Measurements from ENCODE around the gene CHI3L2. TPM values are rescaled to one million over a fixed set of nuclear protein-coding genes. Genes with fewer than 3 reads are reported as not detected.

Gene CHI3L2
- total RNA-seq, 1 donor from 2014 or later: 1.0 TPM

- no peaks in the 10 kb centered on the region for H3K27me3 ChIP-seq (ENCODE audit: control insufficient read depth in 3 of 3, insufficient read depth in 3 of 3, low read length in 3 of 3)
- H3K36me3 ChIP-seq (ENCODE audit: control insufficient read depth in 3 of 3, insufficient read depth in 3 of 3, low read length in 3 of 3): no peaks in the 10 kb centered on the region
- H3K4me3 ChIP-seq (ENCODE audit: low read length in 3 of 3): no peak overlapping the region
- H3K27ac ChIP-seq (ENCODE audit: low read depth, low read length): peak overlapping the region; percentile 70
- no peak overlapping the region for H3K9ac ChIP-seq (ENCODE audit: low read depth in 1 of 3, low read length in 3 of 3)
- peaks cover 3 to 19% (median 8%) of the 10 kb centered on the region in 3 donors for H3K4me1 ChIP-seq (ENCODE audit: control insufficient read depth in 3 of 3, insufficient read depth in 3 of 3, low read length in 3 of 3)
- no peaks in the 10 kb centered on the region for H3K9me3 ChIP-seq (ENCODE audit: control insufficient read depth in 3 of 3, low read length in 3 of 3)
Measured at GRCh38 chr1:111193712-111194480, 33.6 kb upstream of the CHI3L2 start.

- H3K27me3 ChIP-seq (ENCODE audit: control insufficient read depth in 3 of 3, insufficient read depth in 3 of 3, low read length in 3 of 3): no peaks in the 10 kb centered on the region
- H3K9me3 ChIP-seq (ENCODE audit: control insufficient read depth in 3 of 3, low read length in 3 of 3): no peaks in the 10 kb centered on the region
- H3K4me3 ChIP-seq (ENCODE audit: low read length in 3 of 3): no peak overlapping the region
- H3K4me1 ChIP-seq (ENCODE audit: control insufficient read depth in 3 of 3, insufficient read depth in 3 of 3, low read length in 3 of 3): peaks cover 3 to 19% (median 8%) of the 10 kb centered on the region in 3 donors
- no peak overlapping the region for H3K9ac ChIP-seq (ENCODE audit: low read depth in 1 of 3, low read length in 3 of 3)
- H3K36me3 ChIP-seq (ENCODE audit: control insufficient read depth in 3 of 3, insufficient read depth in 3 of 3, low read length in 3 of 3): no peaks in the 10 kb centered on the region
- H3K27ac ChIP-seq (ENCODE audit: low read depth, low read length): no peak overlapping the region
Measured at GRCh38 chr1:111195002-111195684, 32.4 kb upstream of the CHI3L2 start.

- Histone ChIP-seq H3K27me3 (ENCODE audit: control insufficient read depth in 3 of 3, insufficient read depth in 3 of 3, low read length in 3 of 3) (peaks cover 0 to 3% (median 0%) of the 10 kb centered on the region in 3 donors), H3K36me3 (ENCODE audit: control insufficient read depth in 3 of 3, insufficient read depth in 3 of 3, low read length in 3 of 3) (no peaks in the 10 kb centered on the region), H3K9ac (ENCODE audit: low read depth in 1 of 3, low read length in 3 of 3) (no peak overlapping the region), H3K4me1 (ENCODE audit: control insufficient read depth in 3 of 3, insufficient read depth in 3 of 3, low read length in 3 of 3) (peaks cover 3 to 19% (median 8%) of the 10 kb centered on the region in 3 donors), H3K9me3 (ENCODE audit: control insufficient read depth in 3 of 3, low read length in 3 of 3) (no peaks in the 10 kb centered on the region), H3K4me3 (ENCODE audit: low read length in 3 of 3) (no peak overlapping the region), H3K27ac (ENCODE audit: low read depth, low read length) (no peak overlapping the region)
Measured at GRCh38 chr1:111196213-111196612, 31.3 kb upstream of the CHI3L2 start.

- Histone ChIP-seq H3K9me3 (ENCODE audit: control insufficient read depth in 3 of 3, low read length in 3 of 3) (no peaks in the 10 kb centered on the region), H3K9ac (ENCODE audit: low read depth in 1 of 3, low read length in 3 of 3) (no peak overlapping the region), H3K36me3 (ENCODE audit: control insufficient read depth in 3 of 3, insufficient read depth in 3 of 3, low read length in 3 of 3) (no peaks in the 10 kb centered on the region), H3K4me1 (ENCODE audit: control insufficient read depth in 3 of 3, insufficient read depth in 3 of 3, low read length in 3 of 3) (peaks cover 0 to 16% (median 7%) of the 10 kb centered on the region in 3 donors), H3K4me3 (ENCODE audit: low read length in 3 of 3) (no peak overlapping the region), H3K27ac (ENCODE audit: low read depth, low read length) (no peak overlapping the region), H3K27me3 (ENCODE audit: control insufficient read depth in 3 of 3, insufficient read depth in 3 of 3, low read length in 3 of 3) (peaks cover 0 to 3% (median 0%) of the 10 kb centered on the region in 3 donors)
Measured at GRCh38 chr1:111197598-111198284, 29.8 kb upstream of the CHI3L2 start.

DNA sequence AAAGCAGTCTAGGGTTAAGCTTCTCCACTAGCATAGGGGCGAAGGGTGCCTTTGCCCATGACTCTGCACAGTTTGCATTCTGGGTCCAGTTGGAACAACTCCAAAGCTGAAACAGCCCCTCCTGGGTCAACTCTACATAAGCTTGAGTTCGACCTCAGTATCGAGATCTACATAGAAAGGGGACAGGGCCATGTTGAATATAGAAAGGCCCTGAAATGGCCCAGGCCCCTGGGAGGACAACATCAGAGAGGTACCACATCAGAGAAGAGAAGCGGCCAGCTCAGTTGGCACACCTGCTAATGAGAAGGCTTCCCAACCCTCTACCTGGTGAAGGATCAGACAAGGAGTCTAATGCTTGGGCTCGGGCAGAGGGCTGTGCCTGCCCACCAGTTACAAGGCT lies 28.7 kb upstream of the CHI3L2 start:
- H3K4me1 ChIP-seq (ENCODE audit: control insufficient read depth in 3 of 3, insufficient read depth in 3 of 3, low read length in 3 of 3): peaks cover 0 to 14% (median 2%) of the 10 kb centered on the region in 3 donors
- peaks cover 2 to 7% (median 3%) of the 10 kb centered on the region in 3 donors for H3K27me3 ChIP-seq (ENCODE audit: control insufficient read depth in 3 of 3, insufficient read depth in 3 of 3, low read length in 3 of 3)
- peak overlapping the region in 1 of 3 donors; percentile 15 for H3K4me3 ChIP-seq (ENCODE audit: low read length in 3 of 3)
- H3K9ac ChIP-seq (ENCODE audit: low read depth in 1 of 3, low read length in 3 of 3): no peak overlapping the region
- no peak overlapping the region for H3K27ac ChIP-seq (ENCODE audit: low read depth, low read length)
- no peaks in the 10 kb centered on the region for H3K36me3 ChIP-seq (ENCODE audit: control insufficient read depth in 3 of 3, insufficient read depth in 3 of 3, low read length in 3 of 3)
- no peaks in the 10 kb centered on the region for H3K9me3 ChIP-seq (ENCODE audit: control insufficient read depth in 3 of 3, low read length in 3 of 3)

DNA sequence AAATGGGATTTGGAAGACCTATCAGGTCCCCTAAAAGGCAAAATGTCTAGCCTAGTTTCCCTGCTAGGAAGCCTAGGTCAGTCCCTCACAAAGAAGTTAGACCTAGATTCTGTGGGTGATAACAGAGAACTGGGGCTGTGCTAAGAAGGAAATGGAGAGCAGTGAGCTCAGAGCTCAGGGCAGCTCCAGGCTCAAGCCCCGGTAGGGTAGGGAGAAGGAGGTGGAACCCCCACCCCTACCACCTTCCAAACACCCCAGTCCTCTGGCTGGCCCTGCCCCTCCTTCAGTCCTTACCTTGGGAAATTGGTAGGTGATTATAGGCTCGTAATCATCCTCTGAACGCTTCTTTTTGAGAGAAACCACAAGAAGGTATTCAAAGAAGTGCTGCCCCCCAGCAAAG lies 28.2 kb upstream of the CHI3L2 start:
- peak overlapping the region in 2 of 3 donors; percentile 19 to 23 for H3K4me3 ChIP-seq (ENCODE audit: low read length in 3 of 3)
- no peaks in the 10 kb centered on the region for H3K36me3 ChIP-seq (ENCODE audit: control insufficient read depth in 3 of 3, insufficient read depth in 3 of 3, low read length in 3 of 3)
- peak overlapping the region in 1 of 3 donors; percentile 32 for H3K9ac ChIP-seq (ENCODE audit: low read depth in 1 of 3, low read length in 3 of 3)
- peak overlapping the region; percentile 77 for H3K27ac ChIP-seq (ENCODE audit: low read depth, low read length)
- H3K9me3 ChIP-seq (ENCODE audit: control insufficient read depth in 3 of 3, low read length in 3 of 3): no peaks in the 10 kb centered on the region
- H3K4me1 ChIP-seq (ENCODE audit: control insufficient read depth in 3 of 3, insufficient read depth in 3 of 3, low read length in 3 of 3): peaks cover under 1 to 13% (median 2%) of the 10 kb centered on the region in 3 donors
- H3K27me3 ChIP-seq (ENCODE audit: control insufficient read depth in 3 of 3, insufficient read depth in 3 of 3, low read length in 3 of 3): peaks cover 6 to 11% (median 7%) of the 10 kb centered on the region in 3 donors

GRCh38 chr1:111199881-111200801 lies 27.4 kb upstream of the CHI3L2 start, which contains the start of gene DENND2D:
DENND2D (minus strand) TSS chr1:111200646; CDS start chr1:111200459, 187 bp downstream.
- peak within 1 kb of the TSS in 2 of 3 donors; percentile 23 to 27 for H3K4me3 ChIP-seq (ENCODE audit: low read length in 3 of 3)
- H3K27me3 ChIP-seq (ENCODE audit: control insufficient read depth in 3 of 3, insufficient read depth in 3 of 3, low read length in 3 of 3): peaks cover 13 to 19% (median 15%) of the 10 kb centered on the region in 3 donors

DNA sequence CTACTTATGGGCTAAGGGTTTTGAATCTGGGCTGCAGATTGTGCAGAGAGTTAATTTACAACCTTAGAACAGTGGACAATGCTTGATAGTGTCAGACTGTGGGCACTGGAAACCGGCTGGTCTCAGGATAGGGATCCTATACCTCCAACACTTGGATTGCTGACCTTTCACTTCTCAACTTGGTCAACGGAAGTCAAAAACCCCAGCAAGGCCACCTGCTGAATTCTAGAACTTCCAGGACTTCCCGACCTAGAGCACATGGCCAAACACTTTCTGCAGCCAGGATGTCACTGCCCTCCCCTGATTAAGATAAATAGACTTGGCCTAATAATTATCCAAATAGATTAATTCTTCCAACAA lies 26.7 kb upstream of the CHI3L2 start:
- no peaks in the 10 kb centered on the region for H3K9me3 ChIP-seq (ENCODE audit: control insufficient read depth in 3 of 3, low read length in 3 of 3)
- peaks cover 15 to 25% (median 17%) of the 10 kb centered on the region in 3 donors for H3K27me3 ChIP-seq (ENCODE audit: control insufficient read depth in 3 of 3, insufficient read depth in 3 of 3, low read length in 3 of 3)
- no peak overlapping the region for H3K9ac ChIP-seq (ENCODE audit: low read depth in 1 of 3, low read length in 3 of 3)
- H3K4me1 ChIP-seq (ENCODE audit: control insufficient read depth in 3 of 3, insufficient read depth in 3 of 3, low read length in 3 of 3): peaks cover 3 to 16% (median 4%) of the 10 kb centered on the region in 3 donors
- peak overlapping the region in 1 of 3 donors; percentile 27 for H3K4me3 ChIP-seq (ENCODE audit: low read length in 3 of 3)
- peak overlapping the region; percentile 40 for H3K27ac ChIP-seq (ENCODE audit: low read depth, low read length)
- H3K36me3 ChIP-seq (ENCODE audit: control insufficient read depth in 3 of 3, insufficient read depth in 3 of 3, low read length in 3 of 3): no peaks in the 10 kb centered on the region

More at GRCh38 chr1:111199881-111200801, 27.4 kb upstream of the CHI3L2 start, which contains the start of gene DENND2D:
- H3K4me1 ChIP-seq (ENCODE audit: control insufficient read depth in 3 of 3, insufficient read depth in 3 of 3, low read length in 3 of 3): peaks cover 3 to 16% (median 4%) of the 10 kb centered on the region in 3 donors
- H3K27ac ChIP-seq (ENCODE audit: low read depth, low read length): peak within 1 kb of the TSS; percentile 77
- H3K9ac ChIP-seq (ENCODE audit: low read depth in 1 of 3, low read length in 3 of 3): peak within 1 kb of the TSS in 1 of 3 donors; percentile 32
- no peaks in the 10 kb centered on the region for H3K36me3 ChIP-seq (ENCODE audit: control insufficient read depth in 3 of 3, insufficient read depth in 3 of 3, low read length in 3 of 3)
- H3K9me3 ChIP-seq (ENCODE audit: control insufficient read depth in 3 of 3, low read length in 3 of 3): no peaks in the 10 kb centered on the region
